K562 (cell line): ENCODE results near the gene FIG4.

Source experiments
- ASH1L ChIP-seq: fragments of 450-650 bp; IDR thresholded peaks from 2 replicates; pipeline ENCODE4 v1.6.1; 2018; ENCODE audit warnings: borderline replicate concordance, mild to moderate bottlenecking, low read depth; ENCODE audit not compliant: partially characterized antibody
- ATF3 ChIP-seq, 2 experiments: fragments of 450-650 bp in 1 of 2; sonication (generic) in 1 of 2; formaldehyde crosslinking in 1 of 2; IDR thresholded peaks in 1 of 2; conservative IDR thresholded peaks in 1 of 2; 2 replicates each; pipeline versions ENCODE4 v1.6.1 to v1.8.1; 2016 to 2023; ENCODE audit warnings: mild to moderate bottlenecking in 2 of 2, moderate library complexity in 2 of 2, inconsistent platforms in 1 of 2, missing genetic modification reagents in 1 of 2
- FOSL1 ChIP-seq: fragments of 200-800 bp; sonication (Bioruptor generic); conservative IDR thresholded peaks from 2 replicates; pipeline ENCODE4 v1.6.1; 2016; ENCODE audit warnings: missing genetic modification characterization, missing compliant biosample characterization
- JUNB ChIP-seq: fragments of 450-650 bp; formaldehyde crosslinking; conservative IDR thresholded peaks from 2 replicates; pipeline ENCODE4 v1.4.0; 2020; ENCODE audit warnings: mild to moderate bottlenecking
- LARP7 ChIP-seq: fragments of 450-650 bp; IDR thresholded peaks from 2 replicates; pipeline ENCODE4 v1.6.1; 2016
- MAFK ChIP-seq: IDR thresholded peaks from 2 replicates; pipeline ENCODE4 v1.6.1; 2011; ENCODE audit warnings: low read length, improper control_type of control experiment
- MEIS2 ChIP-seq: fragments of 450-650 bp; IDR thresholded peaks from 2 replicates; pipeline ENCODE4 v1.6.1; 2014; ENCODE audit warnings: mild to moderate bottlenecking; ENCODE audit not compliant: partially characterized antibody
- MTF1 ChIP-seq: fragments of 250-450 bp; sonication (Bioruptor Pico); IDR thresholded peaks from 2 replicates; pipeline ENCODE4 v1.9.0; 2021; ENCODE audit warnings: moderate library complexity, mild to moderate bottlenecking, inconsistent platforms, borderline replicate concordance
- NFATC3 ChIP-seq: fragments of 450-650 bp; IDR thresholded peaks from 2 replicates; pipeline ENCODE4 v1.6.1; 2017; ENCODE audit warnings: mild to moderate bottlenecking
- POLR3A ChIP-seq: IDR thresholded peaks from 2 replicates; pipeline ENCODE4 v1.6.1; 2011; ENCODE audit warnings: borderline replicate concordance, mild to moderate bottlenecking, moderate library complexity; ENCODE audit not compliant: insufficient read length, insufficient read depth; ENCODE audit errors: extremely low read depth
- TCF7L2 ChIP-seq: fragments of 150-350 bp; IDR thresholded peaks from 2 replicates; pipeline ENCODE4 v1.6.1; 2016; ENCODE audit warnings: low read depth, mild to moderate bottlenecking, low read length, moderate library complexity
- ZFX ChIP-seq: sonication (generic); formaldehyde crosslinking; IDR thresholded peaks from 2 replicates; pipeline ENCODE4 v1.8.0; 2022; ENCODE audit warnings: mild to moderate bottlenecking, missing genetic modification reagents, moderate library complexity
- TF ChIP-seq, protein P1 (sequence below): fragments of 250-450 bp; sonication (Bioruptor Pico); IDR thresholded peaks from 2 replicates; pipeline ENCODE4 v1.9.0; 2021; ENCODE audit warnings: mild to moderate bottlenecking, inconsistent platforms
- TF ChIP-seq, protein P2 (sequence below), 2 experiments: fragments of 450-650 bp; formaldehyde crosslinking in 1 of 2; IDR thresholded peaks; 2 replicates each; pipeline versions ENCODE4 v1.4.0 to v1.6.1; 2014 to 2020; ENCODE audit warnings: mild to moderate bottlenecking in 2 of 2, borderline replicate concordance in 1 of 2, low read depth in 1 of 2

GRCh38 chr6:109791301-109791700 lies 100.2 kb downstream of the FIG4 start:
- TF ChIP-seq MTF1 (CRISPR knock-in tag) (no peak), TCF7L2 (no peak), POLR3A (no peak), MAFK (no peak), ASH1L (no peak), ZFX (no peak), JUNB (CRISPR knock-in tag) (no peak), FOSL1 (tag) (no peak), ATF3 (IDR thresholded peaks at IDR 0.05) (no peak), ATF3 (CRISPR knock-in tag; conservative IDR thresholded peaks at IDR 0.05) (no peak), MEIS2 (no peak), LARP7 (no peak), NFATC3 (no peak)
- TF ChIP-seq, protein P1, sequence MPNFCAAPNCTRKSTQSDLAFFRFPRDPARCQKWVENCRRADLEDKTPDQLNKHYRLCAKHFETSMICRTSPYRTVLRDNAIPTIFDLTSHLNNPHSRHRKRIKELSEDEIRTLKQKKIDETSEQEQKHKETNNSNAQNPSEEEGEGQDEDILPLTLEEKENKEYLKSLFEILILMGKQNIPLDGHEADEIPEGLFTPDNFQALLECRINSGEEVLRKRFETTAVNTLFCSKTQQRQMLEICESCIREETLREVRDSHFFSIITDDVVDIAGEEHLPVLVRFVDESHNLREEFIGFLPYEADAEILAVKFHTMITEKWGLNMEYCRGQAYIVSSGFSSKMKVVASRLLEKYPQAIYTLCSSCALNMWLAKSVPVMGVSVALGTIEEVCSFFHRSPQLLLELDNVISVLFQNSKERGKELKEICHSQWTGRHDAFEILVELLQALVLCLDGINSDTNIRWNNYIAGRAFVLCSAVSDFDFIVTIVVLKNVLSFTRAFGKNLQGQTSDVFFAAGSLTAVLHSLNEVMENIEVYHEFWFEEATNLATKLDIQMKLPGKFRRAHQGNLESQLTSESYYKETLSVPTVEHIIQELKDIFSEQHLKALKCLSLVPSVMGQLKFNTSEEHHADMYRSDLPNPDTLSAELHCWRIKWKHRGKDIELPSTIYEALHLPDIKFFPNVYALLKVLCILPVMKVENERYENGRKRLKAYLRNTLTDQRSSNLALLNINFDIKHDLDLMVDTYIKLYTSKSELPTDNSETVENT (CRISPR knock-in tag) = no peak
- TF ChIP-seq, protein P2, sequence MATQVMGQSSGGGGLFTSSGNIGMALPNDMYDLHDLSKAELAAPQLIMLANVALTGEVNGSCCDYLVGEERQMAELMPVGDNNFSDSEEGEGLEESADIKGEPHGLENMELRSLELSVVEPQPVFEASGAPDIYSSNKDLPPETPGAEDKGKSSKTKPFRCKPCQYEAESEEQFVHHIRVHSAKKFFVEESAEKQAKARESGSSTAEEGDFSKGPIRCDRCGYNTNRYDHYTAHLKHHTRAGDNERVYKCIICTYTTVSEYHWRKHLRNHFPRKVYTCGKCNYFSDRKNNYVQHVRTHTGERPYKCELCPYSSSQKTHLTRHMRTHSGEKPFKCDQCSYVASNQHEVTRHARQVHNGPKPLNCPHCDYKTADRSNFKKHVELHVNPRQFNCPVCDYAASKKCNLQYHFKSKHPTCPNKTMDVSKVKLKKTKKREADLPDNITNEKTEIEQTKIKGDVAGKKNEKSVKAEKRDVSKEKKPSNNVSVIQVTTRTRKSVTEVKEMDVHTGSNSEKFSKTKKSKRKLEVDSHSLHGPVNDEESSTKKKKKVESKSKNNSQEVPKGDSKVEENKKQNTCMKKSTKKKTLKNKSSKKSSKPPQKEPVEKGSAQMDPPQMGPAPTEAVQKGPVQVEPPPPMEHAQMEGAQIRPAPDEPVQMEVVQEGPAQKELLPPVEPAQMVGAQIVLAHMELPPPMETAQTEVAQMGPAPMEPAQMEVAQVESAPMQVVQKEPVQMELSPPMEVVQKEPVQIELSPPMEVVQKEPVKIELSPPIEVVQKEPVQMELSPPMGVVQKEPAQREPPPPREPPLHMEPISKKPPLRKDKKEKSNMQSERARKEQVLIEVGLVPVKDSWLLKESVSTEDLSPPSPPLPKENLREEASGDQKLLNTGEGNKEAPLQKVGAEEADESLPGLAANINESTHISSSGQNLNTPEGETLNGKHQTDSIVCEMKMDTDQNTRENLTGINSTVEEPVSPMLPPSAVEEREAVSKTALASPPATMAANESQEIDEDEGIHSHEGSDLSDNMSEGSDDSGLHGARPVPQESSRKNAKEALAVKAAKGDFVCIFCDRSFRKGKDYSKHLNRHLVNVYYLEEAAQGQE (IDR thresholded peaks at IDR 0.05; ENCODE audit: borderline replicate concordance) = no peak
- TF ChIP-seq, protein P2 (CRISPR knock-in tag; IDR thresholded peaks at IDR 0.05; ENCODE audit: low read depth) = no peak
